ENCODE results near the gene ZNF346. TPM values are rescaled to one million over a fixed set of nuclear protein-coding genes. Genes with fewer than 3 reads are reported as not detected.

Gene ZNF346
- total RNA-seq, 1 donor from 2014 or later, result 48.6 TPM

DNA sequence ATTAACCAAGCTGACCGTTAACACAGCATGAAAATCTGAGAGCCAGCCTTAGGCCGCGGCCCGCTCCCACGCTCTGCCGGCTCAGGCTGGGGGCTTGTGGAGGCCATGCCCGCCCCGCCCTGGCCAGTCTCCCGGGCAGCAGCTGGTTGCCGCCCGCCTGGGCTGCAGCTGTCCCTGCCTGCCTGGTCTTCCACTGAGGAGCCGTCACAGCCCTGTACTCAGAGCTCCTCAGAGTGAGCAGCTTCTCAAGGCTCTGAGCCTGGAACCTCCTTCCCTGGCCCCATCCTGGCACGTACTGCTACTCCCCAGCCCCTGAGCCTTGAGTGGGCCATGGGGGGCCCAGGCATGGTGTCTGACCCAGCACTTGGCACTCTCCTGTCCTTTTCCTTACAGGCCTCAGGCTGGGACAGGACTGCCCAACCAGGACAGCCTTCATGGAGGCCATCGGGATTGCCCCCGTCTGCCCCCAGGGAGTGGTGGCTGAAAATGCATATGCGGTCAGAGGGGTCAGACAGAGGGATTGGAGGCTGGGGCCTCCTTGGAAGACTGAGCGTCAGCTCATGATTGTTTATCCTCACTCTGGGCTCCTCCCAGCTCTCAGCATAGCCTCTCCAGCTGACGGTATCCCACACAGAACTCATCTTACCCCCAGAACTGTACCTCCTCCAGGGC, 76.1 kb downstream of the ZNF346 start:
- Mint-ChIP-seq H3K27ac (no peak overlapping the region), H3K4me1 (peaks cover 3% of the 10 kb centered on the region), H3K4me3 (no peak overlapping the region), H3K27me3 (ENCODE audit: low read depth) (peaks cover 7% of the 10 kb centered on the region), H3K36me3 (no peaks in the 10 kb centered on the region), H3K9me3 (no peaks in the 10 kb centered on the region)
- TF ChIP-seq, protein P1, sequence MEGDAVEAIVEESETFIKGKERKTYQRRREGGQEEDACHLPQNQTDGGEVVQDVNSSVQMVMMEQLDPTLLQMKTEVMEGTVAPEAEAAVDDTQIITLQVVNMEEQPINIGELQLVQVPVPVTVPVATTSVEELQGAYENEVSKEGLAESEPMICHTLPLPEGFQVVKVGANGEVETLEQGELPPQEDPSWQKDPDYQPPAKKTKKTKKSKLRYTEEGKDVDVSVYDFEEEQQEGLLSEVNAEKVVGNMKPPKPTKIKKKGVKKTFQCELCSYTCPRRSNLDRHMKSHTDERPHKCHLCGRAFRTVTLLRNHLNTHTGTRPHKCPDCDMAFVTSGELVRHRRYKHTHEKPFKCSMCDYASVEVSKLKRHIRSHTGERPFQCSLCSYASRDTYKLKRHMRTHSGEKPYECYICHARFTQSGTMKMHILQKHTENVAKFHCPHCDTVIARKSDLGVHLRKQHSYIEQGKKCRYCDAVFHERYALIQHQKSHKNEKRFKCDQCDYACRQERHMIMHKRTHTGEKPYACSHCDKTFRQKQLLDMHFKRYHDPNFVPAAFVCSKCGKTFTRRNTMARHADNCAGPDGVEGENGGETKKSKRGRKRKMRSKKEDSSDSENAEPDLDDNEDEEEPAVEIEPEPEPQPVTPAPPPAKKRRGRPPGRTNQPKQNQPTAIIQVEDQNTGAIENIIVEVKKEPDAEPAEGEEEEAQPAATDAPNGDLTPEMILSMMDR (IDR thresholded peaks at IDR 0.05; ENCODE audit: unreplicated experiment), result no peak
- no peak for DNase-seq (ENCODE audit: low spot score in 2 of 2, unreplicated experiment in 2 of 2)

DNA sequence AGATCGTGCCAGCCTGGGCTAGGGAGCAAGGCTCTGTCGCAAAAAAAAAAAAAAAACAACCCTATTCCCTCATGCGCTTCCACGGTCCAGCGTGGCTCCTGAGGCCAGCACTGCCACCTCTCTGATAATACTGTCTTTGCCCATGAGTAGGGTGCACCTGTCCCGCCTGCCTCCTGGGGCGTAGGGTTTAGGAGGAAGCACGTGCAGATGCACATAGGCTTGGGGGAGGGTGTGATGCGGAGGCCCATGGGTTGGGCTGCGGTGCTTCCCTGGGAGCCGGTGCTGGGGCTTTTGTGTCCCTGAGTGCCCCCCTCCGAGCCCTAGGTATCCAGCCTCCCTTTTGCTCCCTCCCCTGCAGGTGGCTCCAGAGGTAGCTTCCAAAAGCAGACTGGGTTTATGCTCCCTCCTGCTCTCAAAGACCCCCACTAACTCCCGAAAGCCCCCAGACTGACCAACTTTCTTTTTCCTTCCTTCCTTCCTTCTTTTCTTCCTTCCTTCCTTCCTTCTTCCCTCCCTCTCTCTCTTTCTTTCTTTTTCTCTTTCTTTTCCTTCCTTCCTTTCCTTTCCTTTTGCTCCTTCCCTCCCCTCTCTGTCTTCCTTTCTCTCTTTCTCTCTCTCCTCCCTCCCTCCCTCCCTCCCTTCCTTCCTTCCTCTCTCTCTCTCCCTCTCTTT, 77.1 kb downstream of the ZNF346 start:
- Mint-ChIP-seq H3K4me1 (peaks cover 3% of the 10 kb centered on the region), H3K9me3 (no peaks in the 10 kb centered on the region), H3K36me3 (no peaks in the 10 kb centered on the region), H3K4me3 (no peak overlapping the region), H3K27ac (no peak overlapping the region), H3K27me3 (ENCODE audit: low read depth) (peaks cover 7% of the 10 kb centered on the region)
- TF ChIP-seq, protein P1 (IDR thresholded peaks at IDR 0.05; ENCODE audit: unreplicated experiment), result no peak
- DNase-seq (ENCODE audit: low spot score in 2 of 2, unreplicated experiment in 2 of 2), result no peak

DNA sequence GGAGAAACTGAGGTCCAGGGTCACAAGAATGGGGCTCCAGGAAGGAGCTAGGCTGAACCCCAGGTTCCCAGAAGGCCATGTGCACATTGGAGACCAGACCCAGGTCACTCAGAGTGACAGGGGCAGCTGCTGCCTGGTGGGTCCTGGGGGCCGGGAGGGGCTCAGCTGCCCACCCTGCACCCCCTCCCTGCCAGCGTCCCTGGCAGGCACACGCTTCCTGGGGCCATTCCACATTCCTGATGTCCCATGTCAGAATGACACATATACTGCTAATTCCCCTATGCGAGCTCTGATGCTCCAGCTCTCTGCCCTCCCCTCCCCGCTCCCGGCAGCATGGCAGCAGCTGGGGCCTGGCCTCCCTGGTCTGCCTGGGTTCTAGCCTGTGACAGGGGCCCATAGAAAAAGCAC, 78.2 kb downstream of the ZNF346 start:
- no peak for DNase-seq (ENCODE audit: low spot score in 2 of 2, unreplicated experiment in 2 of 2)
- TF ChIP-seq, protein P1 (IDR thresholded peaks at IDR 0.05; ENCODE audit: unreplicated experiment), result no peak
- Mint-ChIP-seq H3K9me3 (no peaks in the 10 kb centered on the region), H3K4me1 (peaks cover 3% of the 10 kb centered on the region), H3K27ac (no peak overlapping the region), H3K27me3 (ENCODE audit: low read depth) (peaks cover 7% of the 10 kb centered on the region), H3K4me3 (no peak overlapping the region), H3K36me3 (no peaks in the 10 kb centered on the region)

DNA sequence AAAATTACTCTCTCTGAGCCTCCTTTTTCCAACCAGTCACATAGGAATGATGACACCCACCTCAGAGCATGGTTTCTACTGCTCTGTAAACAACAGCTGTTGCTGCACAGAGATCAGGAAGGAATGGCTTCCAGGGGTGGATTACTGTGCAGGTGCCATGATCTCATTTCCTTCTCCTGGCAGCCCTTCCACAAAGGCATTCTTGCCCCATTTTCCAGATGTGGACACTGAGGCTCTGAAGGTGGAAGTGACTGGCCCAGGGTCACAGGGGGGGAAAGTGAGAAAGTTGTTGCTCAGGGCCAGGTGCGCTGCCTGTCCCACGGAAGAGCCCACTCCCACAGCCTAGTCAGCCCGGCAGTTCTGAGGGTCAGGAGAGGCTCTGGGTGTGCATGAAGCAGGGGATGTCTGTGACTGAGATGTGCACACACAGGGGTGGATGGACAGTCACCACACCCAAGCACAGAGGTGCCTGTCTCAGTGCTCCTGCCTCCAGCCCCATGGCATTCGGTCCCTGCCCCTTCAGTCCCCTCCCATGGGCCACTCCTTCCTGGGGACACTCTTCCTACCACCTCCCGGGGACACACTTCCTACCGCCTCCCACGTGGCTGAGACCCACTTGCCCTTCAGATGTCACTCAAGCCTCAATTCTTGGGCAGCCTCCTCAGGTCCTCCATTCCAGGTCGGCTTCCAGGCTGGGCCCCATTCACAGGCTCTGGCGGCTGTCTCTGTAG, 81.2 kb downstream of the ZNF346 start:
- Mint-ChIP-seq H3K9me3 (no peaks in the 10 kb centered on the region), H3K27ac (no peak overlapping the region), H3K36me3 (no peaks in the 10 kb centered on the region), H3K4me1 (peaks cover 1% of the 10 kb centered on the region), H3K4me3 (no peak overlapping the region), H3K27me3 (ENCODE audit: low read depth) (peaks cover 7% of the 10 kb centered on the region)
- TF ChIP-seq, protein P1 (IDR thresholded peaks at IDR 0.05; ENCODE audit: unreplicated experiment), result no peak
- no peak for DNase-seq (ENCODE audit: low spot score in 2 of 2, unreplicated experiment in 2 of 2)

DNA sequence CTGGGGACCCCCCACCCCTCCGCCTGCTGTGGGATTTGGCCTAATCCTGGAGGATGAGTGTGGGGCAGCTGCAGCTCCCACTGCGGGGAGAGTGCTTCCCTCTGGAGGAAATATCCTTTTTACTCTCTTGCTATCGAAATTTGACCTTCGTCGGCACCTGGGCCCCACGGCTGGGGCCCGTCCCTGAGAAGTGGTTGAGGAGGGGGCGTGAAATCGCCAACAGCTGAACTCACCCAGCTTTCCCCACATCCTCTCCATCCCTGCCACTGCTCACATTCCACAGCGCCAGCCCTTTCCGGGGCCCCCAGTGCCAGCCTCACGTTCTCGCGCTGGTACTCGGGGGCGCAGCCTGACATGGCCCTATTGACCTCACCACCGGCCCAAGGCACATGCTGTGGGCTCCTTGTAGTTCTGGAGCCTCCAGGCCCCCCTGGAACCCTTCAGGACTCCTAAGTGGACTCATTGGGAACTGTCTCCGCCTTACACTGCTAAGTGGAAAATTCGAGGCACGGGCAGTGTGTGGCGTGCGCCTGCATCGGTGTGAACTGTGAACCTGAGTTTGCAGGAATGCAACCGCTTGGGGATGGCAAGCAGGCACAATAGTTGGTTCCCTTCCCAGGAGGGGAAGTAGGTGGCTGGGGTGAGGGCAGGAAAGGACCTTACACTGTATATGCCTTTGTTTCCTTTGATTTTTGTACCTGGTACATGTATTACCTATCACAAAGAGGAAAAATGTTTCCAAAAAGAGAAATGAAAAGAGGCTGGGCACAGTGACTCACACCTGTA, 83.4 kb downstream of the ZNF346 start:
- Mint-ChIP-seq H3K4me1 (peaks cover 2% of the 10 kb centered on the region), H3K4me3 (no peak overlapping the region), H3K27me3 (ENCODE audit: low read depth) (no peaks in the 10 kb centered on the region), H3K27ac (no peak overlapping the region), H3K9me3 (no peaks in the 10 kb centered on the region), H3K36me3 (no peaks in the 10 kb centered on the region)
- TF ChIP-seq, protein P1 (IDR thresholded peaks at IDR 0.05; ENCODE audit: unreplicated experiment), result no peak
- DNase-seq (ENCODE audit: low spot score in 2 of 2, unreplicated experiment in 2 of 2), result no peak
